Endometrium (tissue), 2 donors: ENCODE results near the gene ANK3.

Experiments
- FAIRE-seq: peaks from 2 replicates; lab custom pipeline; 2012; peaks lifted over from hg19 to GRCh38; lab: Jason Lieb, UNC
- donor health status: control.
- donor health status: control.

The ANK3 gene

DNA sequence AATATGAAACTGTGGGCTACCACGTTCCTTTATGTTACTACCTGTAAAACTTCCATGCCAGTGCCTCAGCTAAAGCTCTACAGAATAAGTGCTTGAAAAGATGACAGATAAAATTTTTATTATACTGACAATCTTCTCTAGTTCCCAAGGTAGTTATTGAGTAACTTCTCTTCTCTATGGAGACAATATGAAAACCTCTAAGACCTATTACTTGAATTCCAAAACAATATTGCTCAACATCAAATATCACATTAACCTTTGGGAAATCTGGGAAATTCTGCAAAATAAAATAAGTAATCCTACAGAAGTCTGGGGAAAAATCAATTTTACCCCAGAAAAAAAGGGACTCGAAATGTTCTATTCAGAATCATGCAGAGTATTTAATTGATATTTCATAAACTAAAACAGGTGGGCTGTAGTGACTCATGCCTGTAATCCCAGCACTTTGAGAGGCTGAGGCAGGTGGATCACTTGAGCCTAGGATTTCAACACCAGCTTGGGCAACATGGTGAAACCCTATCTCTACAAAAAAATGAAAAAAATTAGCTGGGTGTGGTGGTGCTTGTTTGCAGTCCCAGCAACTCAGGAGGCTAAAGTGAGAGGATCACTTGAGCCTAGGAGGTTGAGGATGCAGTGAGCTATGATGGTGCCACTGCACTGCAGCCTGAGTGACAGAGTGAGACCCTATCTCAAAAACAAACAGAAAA, 23.8 kb upstream of the ANK3 start:
- no peak for FAIRE-seq

DNA sequence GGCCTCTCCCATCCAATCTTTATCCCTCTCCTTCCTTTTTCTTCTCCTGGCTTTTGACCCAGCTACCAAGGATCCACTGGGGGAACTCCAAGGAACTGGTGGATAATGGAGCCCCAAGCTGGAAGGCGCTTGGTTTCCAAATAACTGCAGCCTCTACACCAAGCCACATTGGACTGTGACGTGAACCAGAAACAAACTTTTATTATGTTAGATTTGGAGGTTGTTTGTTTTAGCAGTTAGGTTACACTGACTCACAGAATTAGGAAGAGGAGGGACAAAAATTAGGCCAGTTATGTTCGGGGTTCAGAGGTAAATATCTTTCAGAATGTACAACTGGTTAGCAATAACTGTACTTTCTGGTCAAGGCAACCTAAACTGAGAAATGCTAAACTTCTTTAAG, 21.3 kb upstream of the ANK3 start:
- FAIRE-seq = peak; percentile 94

DNA sequence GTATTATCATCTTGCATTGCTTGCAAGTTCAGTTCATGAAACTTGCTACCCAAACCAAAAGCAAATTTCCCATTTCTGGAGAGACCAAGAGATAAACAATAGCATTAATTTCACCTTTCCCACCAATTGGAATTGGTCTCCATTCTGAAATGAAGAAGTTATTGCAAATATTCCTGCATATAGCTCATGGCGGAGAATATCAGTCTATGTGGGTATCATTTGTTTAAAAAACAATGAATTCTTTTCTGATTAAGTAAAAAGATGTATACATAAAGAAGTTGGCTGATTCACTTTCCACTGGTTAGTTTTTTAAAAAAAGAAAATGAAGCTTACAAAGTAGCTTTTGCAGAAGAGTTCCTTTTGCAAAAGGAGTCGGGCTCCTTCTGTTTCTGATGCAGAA, 19.5 kb upstream of the ANK3 start:
- no peak for FAIRE-seq

DNA sequence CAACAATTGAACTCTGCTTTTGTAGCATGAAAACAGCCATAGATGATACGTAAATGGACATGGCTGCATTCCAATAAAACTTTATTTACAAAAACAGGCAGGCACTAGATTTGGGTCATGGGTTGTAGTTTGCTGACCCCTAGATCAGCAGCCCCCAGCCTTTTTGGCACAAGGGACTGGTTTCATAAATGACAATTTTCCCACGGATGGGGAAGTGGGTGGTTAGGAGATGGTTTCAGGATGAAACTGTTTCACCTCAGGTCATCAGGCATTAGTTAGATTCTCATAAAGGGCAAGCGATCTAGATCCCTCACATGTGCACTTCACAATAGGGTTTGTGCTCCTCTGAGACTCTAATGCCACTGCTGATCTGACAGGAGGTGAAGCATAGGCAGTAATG, 16.5 kb upstream of the ANK3 start:
- FAIRE-seq = no peak

DNA sequence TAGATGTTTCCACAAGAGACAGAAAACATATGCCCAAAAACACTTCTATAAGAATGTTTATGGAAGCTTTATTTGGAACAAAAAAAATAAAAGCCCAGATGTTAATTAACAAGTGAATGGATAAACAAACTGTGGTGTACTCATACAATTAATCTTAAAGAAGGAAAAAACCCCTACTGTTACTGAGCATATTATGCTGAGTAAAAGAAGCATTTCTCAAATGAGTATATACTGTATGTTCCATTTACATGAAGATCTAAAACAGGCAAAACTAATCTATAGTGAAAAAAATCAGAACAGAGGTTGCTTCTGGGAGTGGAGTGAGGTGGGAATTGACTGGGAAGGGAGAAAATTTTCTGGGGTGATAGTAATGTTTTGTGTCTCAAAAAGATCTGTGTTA, 15.5 kb upstream of the ANK3 start:
- no peak for FAIRE-seq

DNA sequence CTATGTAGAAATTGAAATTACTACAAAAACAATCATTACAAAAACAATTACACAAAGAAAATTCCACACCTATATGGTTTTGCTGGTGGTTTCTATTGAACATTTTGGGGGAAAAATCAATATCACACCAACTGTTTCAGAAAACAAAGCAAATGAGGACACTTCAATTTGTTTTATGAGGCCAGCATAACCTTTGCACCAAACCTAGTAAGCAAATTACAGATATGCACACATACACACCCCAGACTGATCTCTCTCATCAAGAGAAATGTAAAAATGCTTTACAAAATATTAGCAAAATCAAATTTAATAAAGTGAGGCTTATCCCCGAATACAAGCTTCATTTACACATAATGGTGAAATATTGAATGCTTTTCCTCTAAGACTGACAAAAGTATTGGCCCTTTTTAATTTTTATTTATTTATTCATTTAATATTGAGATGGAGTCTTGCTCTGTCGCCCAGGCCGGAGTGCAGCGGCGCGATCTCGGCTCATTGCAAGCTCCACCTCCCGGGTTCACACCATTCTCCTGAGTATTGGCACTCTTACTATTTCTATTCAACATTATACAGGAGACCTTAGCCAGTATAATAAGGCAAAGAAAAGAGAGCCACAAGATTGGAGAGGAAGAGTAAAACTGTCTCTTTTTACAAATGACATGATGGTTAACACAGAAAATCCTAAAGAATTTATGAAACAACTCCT, 13.6 kb upstream of the ANK3 start:
- no peak for FAIRE-seq

DNA sequence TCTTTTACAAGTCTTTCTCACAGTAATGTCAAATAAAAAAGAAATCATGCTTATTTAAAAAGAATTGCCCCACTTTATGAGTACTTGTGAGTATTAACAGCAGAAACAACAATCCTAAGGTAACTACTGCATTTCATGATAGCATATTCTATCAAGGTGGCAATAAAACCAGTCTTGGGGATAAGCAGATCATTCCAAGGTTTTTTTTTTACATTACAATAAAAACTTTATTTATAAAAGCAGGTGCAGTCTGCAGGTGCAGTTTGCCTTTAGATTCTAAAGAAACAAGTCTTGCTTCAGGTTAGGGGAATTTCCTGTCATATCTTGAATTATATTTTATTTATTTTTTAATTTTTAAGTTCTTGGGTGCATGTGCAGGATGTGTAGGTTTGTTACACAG, 10.7 kb upstream of the ANK3 start:
- FAIRE-seq = no peak

DNA sequence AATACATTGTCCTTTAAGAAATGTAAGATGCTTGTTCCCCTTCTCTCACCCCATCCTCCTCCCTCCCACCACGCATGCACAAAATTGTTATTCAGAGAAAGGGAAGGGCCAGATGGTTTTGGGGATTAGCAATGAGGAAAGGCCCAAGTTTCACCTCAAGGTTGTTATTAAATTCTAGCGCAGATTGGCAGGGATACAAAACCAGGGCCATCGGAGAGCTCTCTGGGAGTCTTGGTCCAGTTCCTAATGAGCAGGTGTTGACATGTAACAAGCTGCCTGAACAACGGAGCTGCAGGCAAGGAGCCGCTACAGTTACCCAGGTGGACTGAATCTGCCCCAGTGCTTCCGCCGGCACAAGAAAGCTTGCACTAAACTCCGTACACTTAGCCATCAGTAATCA, 9.7 kb upstream of the ANK3 start:
- no peak for FAIRE-seq

DNA sequence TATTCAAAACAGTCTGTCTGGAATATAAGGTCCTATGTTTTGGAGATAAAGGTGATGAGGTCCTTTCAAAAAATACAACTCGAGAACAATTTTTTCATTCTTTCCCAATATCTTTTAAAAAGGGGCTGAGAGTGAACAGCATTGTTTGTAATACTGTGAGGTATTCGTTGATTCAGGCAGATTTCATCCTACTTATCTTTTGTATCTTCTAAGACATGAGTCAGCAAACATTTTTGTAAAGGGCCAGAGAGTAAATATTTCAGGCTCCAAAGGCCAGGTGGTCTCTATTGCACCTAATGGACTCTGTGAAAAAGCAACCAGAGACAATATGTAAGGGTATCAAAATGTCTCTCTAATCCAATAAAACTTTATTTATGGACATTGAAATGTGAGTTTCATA, 8.1 kb upstream of the ANK3 start:
- FAIRE-seq = no peak

DNA sequence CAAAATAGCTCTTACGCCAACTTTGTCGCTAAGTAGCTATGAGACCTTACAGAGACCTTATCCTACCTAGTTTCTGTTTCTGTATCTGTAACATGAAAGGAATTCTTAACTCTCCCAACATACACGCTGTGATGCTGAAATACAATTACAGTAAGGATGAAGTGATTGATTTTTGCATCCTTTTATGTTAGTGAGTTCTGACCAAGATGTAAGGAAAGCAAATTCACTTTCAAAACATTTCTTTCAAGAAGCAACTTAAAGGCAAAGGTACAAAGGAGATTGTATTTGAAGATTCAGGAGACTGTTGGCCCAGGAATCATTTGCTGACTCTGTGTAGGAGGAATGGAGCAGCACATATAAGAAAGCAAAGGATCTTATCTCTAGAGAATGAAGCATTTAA, 7.1 kb upstream of the ANK3 start:
- FAIRE-seq = no peak

DNA sequence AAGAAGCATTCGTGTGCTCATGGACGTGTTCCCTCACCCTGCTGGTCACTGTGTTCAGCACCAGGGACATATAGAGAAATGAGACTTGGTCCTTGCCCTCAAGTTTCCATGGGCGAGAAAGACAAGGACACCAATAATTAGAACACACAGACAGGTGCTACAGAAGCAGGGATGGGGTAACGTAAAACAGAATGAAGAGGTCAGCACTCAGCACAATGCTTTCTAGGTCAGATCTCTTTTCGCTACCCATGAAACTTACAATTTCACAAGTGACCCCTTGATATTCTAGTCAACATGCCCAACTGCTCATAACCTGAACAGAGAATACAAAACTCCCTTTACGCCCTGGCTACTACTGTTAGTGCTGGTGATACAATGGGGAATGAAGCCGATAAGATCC, 6.0 kb upstream of the ANK3 start:
- no peak for FAIRE-seq

DNA sequence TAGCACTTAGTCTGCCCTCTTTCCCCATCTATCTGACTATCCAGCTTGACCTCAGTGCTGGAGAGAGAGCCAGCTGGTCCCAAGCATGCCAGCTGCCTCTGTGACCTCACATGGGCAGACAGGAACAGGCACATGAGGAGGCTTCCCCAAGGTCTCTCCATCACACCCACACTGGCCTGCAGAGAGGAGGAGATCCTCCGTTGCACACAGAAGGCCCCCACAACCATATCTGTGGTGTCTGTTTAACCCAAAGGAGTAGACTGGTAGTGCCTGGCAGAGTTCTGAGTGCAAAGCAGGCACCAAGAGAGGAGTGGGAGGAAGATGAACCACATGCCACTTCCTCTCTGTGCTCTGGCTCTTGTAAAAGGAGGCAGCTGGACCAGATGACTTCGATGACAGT, 4.8 kb upstream of the ANK3 start:
- no peak for FAIRE-seq

DNA sequence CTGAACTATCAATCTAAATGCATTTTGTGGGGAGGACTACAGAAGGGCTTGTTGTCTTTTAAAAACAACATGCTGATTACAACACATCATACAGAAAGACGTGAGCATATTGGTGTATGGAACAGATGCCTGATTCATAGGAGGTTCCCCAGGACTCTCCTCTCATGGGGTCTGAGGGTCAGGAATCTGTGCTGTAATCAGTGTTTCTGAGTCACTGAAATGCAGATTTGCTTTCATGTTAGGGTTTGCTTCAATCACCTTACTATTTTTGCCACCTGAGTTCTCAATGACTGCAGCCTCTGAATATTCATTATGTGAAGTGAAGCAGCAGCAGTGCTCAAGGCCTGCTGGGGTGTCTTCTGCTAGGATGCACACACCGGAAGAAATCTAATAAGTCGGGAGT, 550 bp upstream of the ANK3 start:
- no peak for FAIRE-seq

DNA sequence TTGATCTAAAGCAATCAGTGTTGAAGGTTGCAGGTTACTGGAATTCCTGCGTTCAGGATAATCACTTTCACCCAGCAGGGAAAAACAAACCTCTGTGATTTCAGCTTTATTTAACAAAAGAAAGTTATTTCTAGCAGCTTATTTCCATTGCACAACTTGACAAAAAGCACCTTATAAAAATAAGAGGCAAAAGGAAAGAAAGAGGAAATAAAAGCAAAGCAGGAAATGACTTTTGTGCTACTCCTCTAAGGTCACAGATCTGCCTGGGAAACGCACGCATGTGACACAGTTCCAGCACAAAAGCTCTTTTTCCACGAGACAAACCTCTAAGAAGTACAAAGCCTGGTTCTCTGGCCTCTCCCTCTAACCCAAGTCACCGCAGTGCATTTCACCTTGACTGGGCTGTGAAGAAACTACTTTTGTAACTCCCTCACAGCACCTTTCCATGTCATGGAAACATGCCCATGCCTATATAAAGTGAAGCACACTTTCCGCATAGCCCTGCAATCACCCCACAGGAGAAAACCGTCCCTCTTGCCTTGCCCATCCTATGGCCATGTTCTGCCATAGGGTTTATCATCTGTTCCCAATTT, 870 bp downstream of the ANK3 start:
- no peak for FAIRE-seq

DNA sequence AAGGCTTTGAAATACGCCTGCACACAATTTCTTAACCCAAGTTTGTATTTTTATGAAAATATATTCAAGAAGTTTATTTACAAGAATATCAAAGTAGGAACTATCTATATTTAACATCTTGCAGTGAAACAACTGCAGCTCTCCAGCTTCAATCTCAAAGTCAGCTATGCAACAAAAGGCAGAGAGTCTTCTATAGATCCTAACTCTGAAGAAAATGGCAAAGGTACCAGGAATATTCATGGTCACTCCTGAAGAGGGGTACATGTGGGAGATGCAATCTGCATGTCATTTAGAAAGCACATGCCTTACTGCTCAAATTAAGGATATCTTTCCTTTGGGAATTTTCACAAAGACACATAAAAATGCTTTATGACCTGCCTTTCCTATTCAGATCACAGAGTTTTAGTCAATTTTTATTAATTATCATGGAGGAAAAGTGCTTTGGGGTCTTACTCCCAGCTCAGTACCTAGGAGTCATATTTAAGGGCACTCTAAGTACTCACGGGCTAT, 1.5 kb downstream of the ANK3 start:
- no peak for FAIRE-seq

DNA sequence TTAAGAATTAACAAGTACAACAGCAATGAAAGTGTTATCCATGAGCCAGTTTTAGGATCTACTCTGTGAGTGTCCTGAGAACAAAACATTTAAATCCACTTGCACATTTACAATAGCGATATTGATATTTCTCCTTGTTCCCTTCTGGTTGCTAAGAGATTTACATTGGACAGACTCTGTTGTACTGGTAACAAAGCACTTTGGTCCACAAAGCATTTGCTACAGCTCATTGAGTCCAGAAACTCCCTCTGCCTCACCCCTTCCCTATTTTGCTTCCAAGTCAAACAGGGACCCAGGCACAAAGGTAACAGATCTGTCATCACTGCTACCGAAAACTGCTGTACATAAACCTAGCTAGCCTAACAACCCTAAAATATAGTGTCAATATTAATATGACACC, 2.1 kb downstream of the ANK3 start:
- FAIRE-seq = no peak

DNA sequence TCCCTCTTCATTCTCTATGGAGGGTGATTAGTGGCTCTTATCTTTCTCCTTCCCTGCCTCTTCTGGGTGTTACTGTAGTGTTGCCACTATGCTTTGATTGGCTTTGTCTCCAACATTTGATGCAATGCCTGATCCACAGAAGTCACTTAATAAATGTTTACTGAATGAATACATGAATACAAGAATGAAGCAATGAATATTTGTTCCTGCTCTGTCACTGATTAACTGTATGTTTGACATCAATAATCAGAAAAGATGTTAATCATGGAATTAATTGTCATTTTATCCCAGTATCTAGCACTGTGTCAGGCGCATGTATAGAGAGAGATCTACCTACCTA, 4.3 kb downstream of the ANK3 start:
- FAIRE-seq = no peak

DNA sequence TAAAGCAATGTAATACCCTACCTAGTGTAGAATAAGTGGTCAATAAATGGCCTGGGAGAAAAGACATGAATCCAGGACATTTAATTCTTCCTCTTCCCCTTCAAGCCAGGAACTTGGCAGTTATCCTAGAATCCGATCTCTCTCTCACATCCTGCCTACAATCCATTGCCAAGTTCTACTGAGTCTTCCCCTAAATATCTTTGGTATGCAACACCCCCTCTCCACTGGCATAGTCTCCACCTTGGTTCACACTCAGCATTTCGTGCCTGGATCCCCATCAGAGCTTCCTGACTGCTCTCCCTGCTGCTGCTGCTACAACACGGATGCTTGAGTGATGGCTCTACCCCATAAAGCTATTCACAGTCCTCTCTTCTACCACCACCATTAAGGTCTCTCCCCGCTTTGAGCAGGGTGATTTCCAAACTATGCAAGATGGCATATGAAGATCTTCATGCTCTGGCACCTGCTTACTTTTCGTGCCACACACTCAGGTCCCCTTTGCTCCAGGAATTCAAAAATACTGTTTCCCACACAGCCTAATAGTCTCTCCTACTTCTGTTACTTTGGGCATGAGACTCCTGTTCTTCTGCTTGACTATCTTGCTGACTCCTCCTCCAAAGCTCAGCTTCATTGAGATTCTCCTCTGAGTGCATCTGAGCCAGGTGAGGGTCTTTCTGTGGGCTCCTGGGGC, 4.8 kb downstream of the ANK3 start:
- no peak for FAIRE-seq

DNA sequence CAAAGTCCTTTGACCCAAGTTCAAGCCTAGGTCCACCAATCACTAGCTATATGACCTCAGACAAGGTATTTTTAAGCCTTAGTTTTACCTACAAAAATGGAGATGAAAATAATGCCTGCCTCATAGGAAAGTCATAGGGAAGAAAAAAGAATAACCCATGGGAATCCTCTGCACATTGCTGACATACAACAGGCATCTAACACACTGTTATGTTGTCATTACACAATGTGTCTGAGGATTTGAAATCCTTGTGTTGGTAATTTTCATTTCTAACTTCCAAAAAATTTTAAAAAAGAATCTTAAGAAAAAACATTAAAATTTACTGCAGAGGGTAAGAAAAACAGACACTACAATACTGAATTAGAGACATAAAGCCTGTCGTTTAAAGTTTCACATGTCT, 5.7 kb downstream of the ANK3 start:
- FAIRE-seq = no peak

DNA sequence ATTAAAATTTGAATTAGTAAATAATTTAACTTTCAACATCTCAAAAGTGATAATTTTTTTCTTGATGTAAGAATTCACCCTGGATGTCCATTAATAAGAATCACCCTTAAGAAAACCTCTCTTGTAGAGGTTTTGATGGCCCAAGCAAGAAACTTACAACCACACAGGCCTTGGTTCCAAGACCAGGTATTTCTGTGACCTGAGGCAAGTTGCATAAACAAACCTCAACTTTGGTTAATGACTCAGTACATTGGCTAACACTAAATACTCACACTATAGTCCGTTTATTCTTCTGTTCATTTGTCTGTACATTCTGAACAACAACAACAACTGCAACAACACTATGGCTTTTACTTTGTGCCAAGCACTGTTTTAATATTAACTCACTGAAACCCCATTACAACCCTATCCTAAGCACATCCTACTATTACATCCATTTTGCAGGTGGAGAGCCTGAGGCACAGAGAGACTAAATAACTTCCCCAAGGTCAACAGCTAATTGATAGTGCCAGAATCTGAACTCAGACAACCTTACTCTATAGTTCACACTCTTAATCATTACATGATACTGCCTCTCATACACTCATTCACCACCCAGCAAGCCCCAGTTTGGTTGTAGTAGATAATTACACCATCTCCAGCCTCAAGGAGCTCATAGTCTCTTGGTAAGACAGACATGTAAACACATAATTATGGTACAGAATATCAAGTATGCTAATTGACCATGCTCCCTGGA, 6.6 kb downstream of the ANK3 start:
- no peak for FAIRE-seq

DNA sequence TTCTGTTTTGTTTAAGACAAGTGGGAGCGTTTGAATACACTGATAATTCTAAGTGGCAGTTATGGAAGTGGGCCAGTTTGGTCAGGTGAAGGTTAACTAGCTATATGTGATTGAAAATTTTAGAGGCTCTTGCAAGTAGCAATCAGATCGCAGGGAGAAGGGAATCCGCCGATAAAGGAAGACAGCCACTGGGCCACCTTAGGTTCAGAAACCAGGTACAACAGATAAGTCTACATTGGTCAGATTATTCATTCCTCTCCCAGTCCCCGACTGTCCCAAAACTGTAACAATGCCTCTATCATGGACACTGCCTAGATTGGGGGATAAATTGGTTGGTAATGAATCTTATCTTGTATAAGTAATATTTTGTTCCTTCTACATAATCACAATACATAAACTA, 8.9 kb downstream of the ANK3 start:
- FAIRE-seq = no peak

DNA sequence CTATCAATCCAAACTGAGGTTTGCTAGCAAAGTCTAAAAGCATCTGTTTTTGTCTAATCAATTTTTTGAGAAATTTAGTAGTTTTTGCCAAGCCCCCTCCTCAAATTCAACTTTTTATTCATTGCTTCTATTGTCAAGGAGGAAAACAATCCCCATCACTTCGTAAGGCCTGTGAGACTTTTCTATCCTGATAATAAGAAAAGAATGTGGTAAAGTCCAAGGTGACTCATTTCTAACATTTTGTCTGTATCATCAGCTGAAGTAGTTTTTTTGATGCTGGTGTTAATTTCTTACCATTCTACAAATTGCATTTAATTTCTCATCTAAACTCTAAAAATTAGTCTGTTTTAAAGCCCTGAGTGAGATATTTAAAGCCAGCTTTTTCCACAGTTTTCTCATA, 11.7 kb downstream of the ANK3 start:
- no peak for FAIRE-seq

DNA sequence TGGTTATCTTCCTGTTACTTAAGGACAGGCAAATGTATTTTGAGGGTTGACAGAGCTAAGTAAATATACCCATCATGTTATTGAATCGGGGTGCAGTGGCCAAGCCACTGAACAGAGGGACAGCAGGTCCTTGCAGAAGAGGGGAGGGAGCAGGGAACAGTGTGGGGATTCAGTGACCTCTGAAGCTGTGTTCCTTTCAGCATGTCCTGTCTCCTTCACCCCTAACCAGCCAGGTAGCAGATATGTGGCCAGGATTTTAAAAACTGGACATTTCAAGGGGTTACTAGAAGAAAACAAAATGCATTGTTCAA, 12.7 kb downstream of the ANK3 start:
- no peak for FAIRE-seq
